ENCODE results near the gene FBLN5.

Gene FBLN5

GRCh38 chr14:91955168-91955567 lies 7.7 kb upstream of the FBLN5 start:
- CTCF ChIA-PET: no interaction called here
- no peak for DNase-seq (ENCODE audit: low read depth, low spot score)
- H3K4me3 ChIP-seq (ENCODE audit: low read depth, low read length): no peak overlapping the region
- TF ChIP-seq, protein P1, sequence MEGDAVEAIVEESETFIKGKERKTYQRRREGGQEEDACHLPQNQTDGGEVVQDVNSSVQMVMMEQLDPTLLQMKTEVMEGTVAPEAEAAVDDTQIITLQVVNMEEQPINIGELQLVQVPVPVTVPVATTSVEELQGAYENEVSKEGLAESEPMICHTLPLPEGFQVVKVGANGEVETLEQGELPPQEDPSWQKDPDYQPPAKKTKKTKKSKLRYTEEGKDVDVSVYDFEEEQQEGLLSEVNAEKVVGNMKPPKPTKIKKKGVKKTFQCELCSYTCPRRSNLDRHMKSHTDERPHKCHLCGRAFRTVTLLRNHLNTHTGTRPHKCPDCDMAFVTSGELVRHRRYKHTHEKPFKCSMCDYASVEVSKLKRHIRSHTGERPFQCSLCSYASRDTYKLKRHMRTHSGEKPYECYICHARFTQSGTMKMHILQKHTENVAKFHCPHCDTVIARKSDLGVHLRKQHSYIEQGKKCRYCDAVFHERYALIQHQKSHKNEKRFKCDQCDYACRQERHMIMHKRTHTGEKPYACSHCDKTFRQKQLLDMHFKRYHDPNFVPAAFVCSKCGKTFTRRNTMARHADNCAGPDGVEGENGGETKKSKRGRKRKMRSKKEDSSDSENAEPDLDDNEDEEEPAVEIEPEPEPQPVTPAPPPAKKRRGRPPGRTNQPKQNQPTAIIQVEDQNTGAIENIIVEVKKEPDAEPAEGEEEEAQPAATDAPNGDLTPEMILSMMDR (IDR thresholded peaks at IDR 0.05; ENCODE audit: insufficient read depth, low read length, missing control alignments): no peak
- POLR2A ChIA-PET: no interaction called here

DNA sequence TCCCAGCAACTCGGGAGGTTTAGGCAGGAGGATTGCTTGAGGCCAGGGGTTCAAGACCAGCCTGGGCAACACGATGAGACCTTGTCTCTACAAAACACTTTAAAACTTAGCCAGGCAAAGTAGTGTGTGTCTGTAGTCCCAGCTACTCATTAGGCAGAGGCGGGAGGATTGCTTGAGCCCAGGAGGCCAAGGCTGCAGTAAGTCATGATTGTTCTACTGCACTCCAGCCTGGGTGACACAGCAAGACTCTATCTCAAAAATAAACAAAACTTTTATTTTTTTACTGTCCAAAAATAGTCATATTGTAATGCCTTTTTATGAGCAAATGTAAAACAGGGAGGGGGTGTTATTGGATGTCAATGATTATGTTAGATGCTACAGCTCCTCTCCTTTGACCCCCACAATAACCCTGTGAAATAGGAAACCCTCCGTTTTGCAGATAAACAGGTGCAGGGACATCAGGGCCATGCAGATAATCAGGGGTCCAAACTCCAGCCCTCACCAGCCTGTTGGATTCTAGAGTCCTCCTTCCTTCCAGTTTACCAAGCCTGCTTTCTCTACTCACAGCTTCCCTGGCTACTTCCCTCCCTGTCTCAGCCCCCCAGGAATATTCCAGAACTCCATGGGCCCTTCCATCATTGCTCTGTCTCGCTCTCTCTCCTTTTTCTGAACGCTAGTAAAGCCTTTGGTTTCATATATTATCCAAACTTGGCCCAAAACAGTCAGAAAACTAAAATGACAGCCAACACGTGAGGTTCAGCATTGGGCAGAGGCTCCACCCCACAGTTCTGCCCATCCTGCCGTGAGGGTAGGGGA lies 5.9 kb upstream of the FBLN5 start:
- CTCF ChIA-PET: no interaction called here
- POLR2A ChIA-PET: no interaction called here
- TF ChIP-seq, protein P1 (IDR thresholded peaks at IDR 0.05; ENCODE audit: insufficient read depth, low read length, missing control alignments): no peak
- DNase-seq (ENCODE audit: low read depth, low spot score): no peak
- no peak overlapping the region for H3K4me3 ChIP-seq (ENCODE audit: low read depth, low read length)

- CTCF ChIA-PET: interaction anchor here (0.9 to 2.5 kb wide), 8 partner anchors 15 to 623 kb away, joined by 3 to 21 read pairs (median 3); no protein-coding TSS in a partner anchor
- H3K4me3 ChIP-seq (ENCODE audit: low read depth, low read length): peak overlapping the region; percentile 73
- POLR2A ChIA-PET: interaction anchor here (0.6 to 1.9 kb wide), 4 partner anchors 9 to 424 kb away, joined by 3 to 10 read pairs (median 4); no protein-coding TSS in a partner anchor
- TF ChIP-seq, protein P1 (IDR thresholded peaks at IDR 0.05; ENCODE audit: insufficient read depth, low read length, missing control alignments): no peak
- no peak for DNase-seq (ENCODE audit: low read depth, low spot score)
Observed at GRCh38 chr14:91946622-91947474, 646 bp downstream of the FBLN5 start.

GRCh38 chr14:91945751-91946621 lies 1.5 kb downstream of the FBLN5 start:
- peak overlapping the region; percentile 73 for H3K4me3 ChIP-seq (ENCODE audit: low read depth, low read length)

DNA sequence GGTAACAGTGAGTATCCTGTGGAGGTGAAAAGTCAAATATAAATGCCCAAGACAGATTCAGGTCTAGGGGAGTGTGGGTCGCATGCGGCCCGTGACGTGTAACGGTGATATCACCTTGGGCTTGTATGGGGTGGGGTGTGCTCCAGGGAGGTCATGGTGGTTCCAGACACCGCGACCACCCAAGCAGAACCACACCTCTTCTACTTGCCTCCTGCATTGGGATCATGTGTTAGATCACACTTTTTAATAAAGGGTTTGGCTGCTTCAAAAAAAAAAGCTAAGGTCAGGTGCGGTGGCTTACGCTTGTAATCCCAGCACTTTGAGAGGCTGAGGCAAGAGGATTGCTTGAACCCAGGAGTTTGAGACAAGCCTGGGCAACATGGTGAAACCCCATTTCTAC lies 4.5 kb downstream of the FBLN5 start:
- TF ChIP-seq, protein P1 (IDR thresholded peaks at IDR 0.05; ENCODE audit: insufficient read depth, low read length, missing control alignments): no peak
- ChIA-PET POLR2A (no interaction called here), CTCF (no interaction called here)
- no peak for DNase-seq (ENCODE audit: low read depth, low spot score)
- H3K4me3 ChIP-seq (ENCODE audit: low read depth, low read length): no peak overlapping the region

More at GRCh38 chr14:91945751-91946621, 1.5 kb downstream of the FBLN5 start:
- no peak for DNase-seq (ENCODE audit: low read depth, low spot score)
- ChIA-PET POLR2A (interaction anchor here (0.5 to 1.9 kb wide), 3 partner anchors 8 to 94 kb away, joined by 3 to 10 read pairs (median 3); partner anchors contain the start of gene TRIP11), CTCF (interaction anchor here (0.9 to 2.5 kb wide), 8 partner anchors 15 to 622 kb away, joined by 3 to 21 read pairs (median 3); no protein-coding TSS in a partner anchor)
- TF ChIP-seq, protein P1 (IDR thresholded peaks at IDR 0.05; ENCODE audit: insufficient read depth, low read length, missing control alignments): no peak

Measured in AG04449 (cell line).